ENCODE measurements around the gene SERF1A.
"Not testable (repeated sequence)": the region's sequence is repeated elsewhere in the genome, so short reads cannot be mapped to it uniquely, and the experiment has no call there.

Gene SERF1A

DNA sequence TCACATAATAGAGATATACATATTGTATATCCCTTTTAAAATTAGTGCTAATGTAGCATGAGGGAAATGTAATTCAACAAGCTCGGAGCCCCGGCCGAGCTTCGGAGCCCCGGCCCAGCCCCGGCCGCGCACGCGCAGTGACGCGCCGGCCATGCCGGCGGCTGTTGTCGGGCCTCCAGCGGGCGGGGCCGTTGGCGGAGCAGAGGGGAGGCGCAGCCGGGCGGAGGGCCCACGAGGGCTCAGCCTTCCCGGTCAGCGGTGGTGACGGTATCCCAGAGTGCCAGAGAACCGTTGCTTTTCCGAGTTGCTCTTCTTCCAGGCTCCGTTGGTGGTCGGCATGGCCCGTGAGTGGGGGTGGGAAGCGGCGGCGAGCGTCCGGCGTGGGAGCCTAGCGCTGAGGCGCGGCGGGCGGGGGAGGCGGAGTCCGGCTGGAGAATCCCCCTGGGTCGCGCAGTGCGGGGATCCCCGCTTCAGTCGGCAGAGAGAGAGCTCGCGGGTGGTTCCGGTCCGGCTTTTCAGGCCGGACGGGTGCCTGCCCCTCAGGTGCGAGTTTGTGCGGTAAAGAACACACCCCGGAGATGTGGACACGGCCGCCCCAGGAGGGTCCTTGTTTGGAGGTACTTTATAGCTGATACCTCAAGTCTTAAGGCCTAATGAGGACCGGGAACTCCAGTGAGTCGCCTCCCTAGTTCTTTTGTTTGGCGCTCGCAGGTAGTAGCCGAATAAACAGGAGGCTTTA, at the start of gene SERF1A:
SERF1A (plus strand) TSS at position 137 of the 739 bp plus-strand sequence; CDS start at position 338, 201 bp downstream.
- not testable (repeated sequence) for DNase-seq

- not testable (repeated sequence) for DNase-seq
Measured at GRCh38 chr5:70866778-70867177, 33.7 kb upstream of the SERF1A start.

GRCh38 chr5:70870626-70871025, 29.8 kb upstream of the SERF1A start:
- DNase-seq, result not testable (repeated sequence)

GRCh38 chr5:70896076-70896475, 4.4 kb upstream of the SERF1A start:
- DNase-seq, result not testable (repeated sequence)

DNA sequence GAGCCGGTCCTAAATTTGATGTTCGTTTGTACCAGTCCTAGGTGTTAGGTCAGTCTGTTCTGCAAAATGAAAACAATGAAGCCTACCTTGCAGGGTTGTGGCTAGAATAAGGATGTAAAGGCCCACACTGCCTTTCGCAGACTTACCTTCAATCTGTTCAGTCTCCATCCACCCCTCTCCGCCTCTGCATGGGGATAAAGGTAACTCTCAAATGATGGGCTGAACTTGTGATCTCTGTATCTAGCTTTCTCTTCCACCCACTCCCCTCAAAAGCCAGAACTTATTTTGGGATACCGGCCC, 753 bp downstream of the SERF1A start:
- DNase-seq, result not testable (repeated sequence)

GRCh38 chr5:70906624-70907023, 6.2 kb downstream of the SERF1A start:
- not testable (repeated sequence) for DNase-seq

DNA sequence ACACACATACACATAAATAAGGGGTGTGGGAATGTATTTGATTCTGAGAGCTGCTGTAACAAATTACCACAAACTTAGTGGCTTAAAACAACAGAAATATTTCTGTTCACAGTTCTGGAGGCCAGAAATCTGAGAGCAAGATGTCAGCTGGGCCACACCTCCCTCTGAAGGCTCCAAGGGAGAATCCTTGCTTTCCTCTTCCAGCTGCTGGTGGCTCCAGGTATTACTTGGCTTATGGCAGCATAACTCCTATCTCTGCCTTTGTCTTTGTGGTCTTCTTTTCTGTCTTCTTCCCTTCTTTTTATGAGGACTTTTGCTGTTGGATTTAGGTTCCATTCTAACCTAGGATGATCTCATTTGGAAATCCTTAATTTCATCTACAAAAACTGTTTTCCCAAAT, 16.4 kb downstream of the SERF1A start:
- DNase-seq, result not testable (repeated sequence)

- DNase-seq, result not testable (repeated sequence)
Measured at GRCh38 chr5:70925211-70925562, 24.7 kb downstream of the SERF1A start.

- DNase-seq, result not testable (repeated sequence)
Measured at GRCh38 chr5:70931709-70932368, 31.4 kb downstream of the SERF1A start.

- not testable (repeated sequence) for DNase-seq
Measured at GRCh38 chr5:70932560-70932959, 32.1 kb downstream of the SERF1A start.

- DNase-seq, result not testable (repeated sequence)
Measured at GRCh38 chr5:70953068-70953467, 52.6 kb downstream of the SERF1A start.

Data from NK-92 treated with Interleukin-12 subunit alpha and Interleukin-12 subunit beta, amount 100 ng/mL, for 24 hours (cell line).